Measurements from ENCODE around the gene CBARP. TPM values are rescaled to one million over a fixed set of nuclear protein-coding genes. Genes with fewer than 3 reads are reported as not detected.

CBARP gene
- total and polyA plus RNA-seq, 9 of the 15 experiments (the other 6 are each of a cell fraction or from before 2014, with no cell fraction given): 0.03 to 8.9 (median 1.2) TPM; not detected in 1

- H3K4me1 ChIP-seq (replicated peaks in 1 of 2; ENCODE audit: control insufficient read depth in 2 of 2, insufficient read depth in 2 of 2, low read length in 2 of 2): peaks cover 24 to 79% of the 10 kb centered on the region in 2 experiments
- ChIA-PET CTCF (ENCODE audit: low intra/inter-chr PET ratio) (no interaction called here), POLR2A (interaction anchor here (0.7 kb wide), 1 partner anchor 9 kb away, joined by 3 read pairs; no protein-coding TSS in a partner anchor)
- H3K9ac ChIP-seq (ENCODE audit: insufficient read depth in 1 of 2, low read depth in 2 of 2, low read length in 2 of 2): peak overlapping the region in 1 of 2 experiments; percentile 14; a peak in 2 of 4 replicates
- peaks cover 62% of the 10 kb centered on the region for H4K20me1 ChIP-seq (replicated peaks; ENCODE audit: control insufficient read depth, insufficient read depth, low read length)
- H3K27ac ChIP-seq (ENCODE audit: extremely low read depth, low read depth, low read length): no peak overlapping the region
- intact Hi-C loops (cut with micrococcal nuclease) (no loop called here), in situ Hi-C loops (cut with MboI) (no loop called here)
- no peak overlapping the region for H3K4me3 ChIP-seq
- ATAC-seq (no peak), DNase-seq (ENCODE audit: extremely low read depth in 1 of 4, low spot score in 3 of 4) (peak in 2 of 4 experiments; percentile 56 to 66), FAIRE-seq (no peak)
- H3K4me2 ChIP-seq (ENCODE audit: insufficient read depth, low read length): no peak overlapping the region
- WGBS (ENCODE audit: insufficient coverage, low coverage, missing lambda C conversion rate): 95% methylated on average over 23 of the region's 33 CpGs
- H3K9me1 ChIP-seq (ENCODE audit: control insufficient read depth, insufficient read depth, low read length): peaks cover 23% of the 10 kb centered on the region
- TF ChIP-seq RBM15 (IDR thresholded peaks at IDR 0.05; ENCODE audit: insufficient read depth, low read length) (no peak), EGR1 (conservative IDR thresholded peaks at IDR 0.05) (peak; percentile 61), ZBTB33 (CRISPR knock-in tag; IDR thresholded peaks at IDR 0.05) (peak; percentile 86), ZNF277 (CRISPR knock-in tag; IDR thresholded peaks at IDR 0.05; ENCODE audit: borderline replicate concordance) (no peak), RBFOX2 (IDR thresholded peaks at IDR 0.05; ENCODE audit: low read depth, low read length) (peak; percentile 59), DEAF1 (CRISPR knock-in tag; IDR thresholded peaks at IDR 0.05) (no peak), E2F6 (IDR thresholded peaks at IDR 0.05; ENCODE audit: borderline replicate concordance in 1 of 2, extremely low read depth in 1 of 2, insufficient read depth in 1 of 2, insufficient read length in 1 of 2, low read depth in 1 of 2, low read length in 1 of 2, poor library complexity in 1 of 2, severe bottlenecking in 1 of 2) (no peak), KDM4B (IDR thresholded peaks at IDR 0.05; ENCODE audit: borderline replicate concordance in 2 of 2, low read depth in 1 of 2) (no peak), FIP1L1 (IDR thresholded peaks at IDR 0.05; ENCODE audit: low read depth, low read length, poor library complexity, severe bottlenecking) (peak; percentile 49), PKNOX1 (IDR thresholded peaks at IDR 0.05) (peak; percentile 89), POLR2G (IDR thresholded peaks at IDR 0.05; ENCODE audit: low read depth, low read length) (peak; percentile 64), RBM22 (IDR thresholded peaks at IDR 0.05; ENCODE audit: low read depth, low read length, poor library complexity, severe bottlenecking) (peak; percentile 20)
- H3K79me2 ChIP-seq (ENCODE audit: control insufficient read depth, insufficient read depth, low read length): peaks cover 97% of the 10 kb centered on the region
- no peaks in the 10 kb centered on the region for H3K27me3 ChIP-seq (ENCODE audit: control insufficient read depth in 2 of 2, insufficient read depth in 2 of 2, low read length in 2 of 2)
- H3K36me3 ChIP-seq (ENCODE audit: control insufficient read depth, insufficient read depth, low read length): peaks cover 71% of the 10 kb centered on the region; the same call in 2 of the 3 replicates
- no TSS peak for BruUV-seq (replicated peaks)
- no peaks in the 10 kb centered on the region for H3K9me3 ChIP-seq (replicated peaks; ENCODE audit: control insufficient read depth, insufficient read depth, low read depth, low read length)
- H2AFZ ChIP-seq (ENCODE audit: low read depth, low read length): no peak overlapping the region
Measured at GRCh38 chr19:1211494-1212234, 26.1 kb downstream of the CBARP start.

All from K562 (cell line).